ENCODE measurements around the gene EPC2.

The EPC2 gene

DNA sequence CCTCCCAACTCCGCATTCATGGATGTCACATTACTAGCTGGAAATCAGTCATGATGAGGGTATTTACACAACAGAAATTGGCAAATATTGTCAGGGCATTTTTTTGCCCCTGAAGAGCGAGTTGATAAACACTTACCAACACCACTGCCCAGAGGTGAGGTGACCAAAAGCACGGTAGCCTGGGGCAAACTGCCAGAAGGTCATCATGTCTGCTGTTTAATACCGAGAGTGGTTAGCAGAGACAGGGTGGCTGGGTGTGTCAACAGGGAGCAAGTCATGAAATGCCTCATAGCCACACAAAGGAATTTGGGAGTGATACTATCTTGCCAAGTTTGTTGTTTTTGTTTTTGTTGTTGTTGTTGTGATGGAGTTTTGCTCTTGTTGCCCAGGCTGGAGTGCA lies 37.0 kb upstream of the EPC2 start:
- Histone ChIP-seq H3K9ac (ENCODE audit: low read length) (no peak overlapping the region), H3K9me3 (replicated peaks; ENCODE audit: insufficient read depth, low read length) (no peaks in the 10 kb centered on the region), H4K20me1 (ENCODE audit: insufficient read depth, low read length) (no peaks in the 10 kb centered on the region), H3K4me3 (ENCODE audit: low read length) (no peak overlapping the region), H3K27me3 (replicated peaks; ENCODE audit: insufficient read depth, low read length) (no peaks in the 10 kb centered on the region), H3F3A (ENCODE audit: insufficient read depth, low read length) (no peaks in the 10 kb centered on the region), H3K79me2 (ENCODE audit: low read length) (no peaks in the 10 kb centered on the region), H3K36me3 (replicated peaks; ENCODE audit: insufficient read depth, low read length) (no peaks in the 10 kb centered on the region), H2AFZ (ENCODE audit: low read length) (no peak overlapping the region), H3K27ac (ENCODE audit: low read length) (no peak overlapping the region), H3K9me2 (replicated peaks; ENCODE audit: insufficient read depth, low read length) (no peaks in the 10 kb centered on the region), H3K4me1 (ENCODE audit: low read length) (no peaks in the 10 kb centered on the region), H3K4me2 (ENCODE audit: low read depth, low read length) (no peak overlapping the region)
- TF ChIP-seq EZH2phosphoT487 (IDR thresholded peaks at IDR 0.05; ENCODE audit: low read length), result no peak
- TF ChIP-seq, protein P1, sequence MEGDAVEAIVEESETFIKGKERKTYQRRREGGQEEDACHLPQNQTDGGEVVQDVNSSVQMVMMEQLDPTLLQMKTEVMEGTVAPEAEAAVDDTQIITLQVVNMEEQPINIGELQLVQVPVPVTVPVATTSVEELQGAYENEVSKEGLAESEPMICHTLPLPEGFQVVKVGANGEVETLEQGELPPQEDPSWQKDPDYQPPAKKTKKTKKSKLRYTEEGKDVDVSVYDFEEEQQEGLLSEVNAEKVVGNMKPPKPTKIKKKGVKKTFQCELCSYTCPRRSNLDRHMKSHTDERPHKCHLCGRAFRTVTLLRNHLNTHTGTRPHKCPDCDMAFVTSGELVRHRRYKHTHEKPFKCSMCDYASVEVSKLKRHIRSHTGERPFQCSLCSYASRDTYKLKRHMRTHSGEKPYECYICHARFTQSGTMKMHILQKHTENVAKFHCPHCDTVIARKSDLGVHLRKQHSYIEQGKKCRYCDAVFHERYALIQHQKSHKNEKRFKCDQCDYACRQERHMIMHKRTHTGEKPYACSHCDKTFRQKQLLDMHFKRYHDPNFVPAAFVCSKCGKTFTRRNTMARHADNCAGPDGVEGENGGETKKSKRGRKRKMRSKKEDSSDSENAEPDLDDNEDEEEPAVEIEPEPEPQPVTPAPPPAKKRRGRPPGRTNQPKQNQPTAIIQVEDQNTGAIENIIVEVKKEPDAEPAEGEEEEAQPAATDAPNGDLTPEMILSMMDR (IDR thresholded peaks at IDR 0.05; ENCODE audit: low read length), result no peak
- no peak for TF ChIP-seq EZH2 (optimal IDR thresholded peaks at IDR 0.05; ENCODE audit: low read depth, low read length)
- no peak for DNase-seq

DNA sequence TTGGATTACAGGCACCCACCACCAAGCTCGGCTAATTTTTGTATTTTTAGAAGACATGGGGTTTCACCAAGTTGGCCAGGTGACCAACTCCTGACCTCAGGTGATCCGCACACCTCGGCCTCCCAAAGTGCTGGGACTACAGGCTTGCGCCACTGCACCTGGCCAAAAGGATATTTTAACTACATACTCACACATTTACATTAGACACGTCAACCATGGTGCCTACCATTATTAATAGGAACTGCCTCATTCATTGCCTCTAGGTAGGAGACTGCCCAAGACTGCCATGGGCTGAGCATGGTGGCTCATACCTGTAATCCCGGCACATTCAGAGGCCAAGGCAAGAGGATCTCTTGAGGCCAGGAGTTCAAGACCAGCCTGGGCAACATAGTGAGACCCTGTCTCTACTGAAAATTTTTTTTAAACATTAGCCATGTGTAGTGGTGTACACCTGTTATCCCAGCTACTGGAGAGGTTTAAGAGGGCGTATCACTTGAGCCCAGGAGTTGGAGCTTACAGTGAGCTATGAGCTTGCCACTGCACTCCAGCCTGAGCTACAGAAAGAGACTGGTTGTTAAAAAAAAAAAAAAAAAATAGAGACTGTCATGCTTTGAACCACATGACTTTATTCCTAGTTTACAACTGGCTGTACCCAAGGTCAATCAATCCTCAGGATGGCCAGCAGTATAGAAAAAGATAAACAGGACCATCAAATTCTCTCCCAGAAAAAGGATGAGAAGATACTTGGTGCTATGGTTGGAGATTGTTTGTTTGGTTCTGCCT lies 31.1 kb upstream of the EPC2 start:
- no peak overlapping the region for H3K27ac ChIP-seq (ENCODE audit: low read length)
- H4K20me1 ChIP-seq (ENCODE audit: insufficient read depth, low read length), result no peaks in the 10 kb centered on the region
- DNase-seq, result no peak
- no peak overlapping the region for H3K9ac ChIP-seq (ENCODE audit: low read length)
- H3K36me3 ChIP-seq (replicated peaks; ENCODE audit: insufficient read depth, low read length), result no peaks in the 10 kb centered on the region
- H3F3A ChIP-seq (ENCODE audit: insufficient read depth, low read length), result no peaks in the 10 kb centered on the region
- peak overlapping the region; percentile 46 for H3K4me2 ChIP-seq (ENCODE audit: low read depth, low read length)
- H3K27me3 ChIP-seq (replicated peaks; ENCODE audit: insufficient read depth, low read length), result no peaks in the 10 kb centered on the region
- TF ChIP-seq EZH2phosphoT487 (IDR thresholded peaks at IDR 0.05; ENCODE audit: low read length), result no peak
- TF ChIP-seq EZH2 (optimal IDR thresholded peaks at IDR 0.05; ENCODE audit: low read depth, low read length), result no peak
- TF ChIP-seq, protein P1 (IDR thresholded peaks at IDR 0.05; ENCODE audit: low read length), result no peak
- no peak overlapping the region for H3K4me3 ChIP-seq (ENCODE audit: low read length)
- peak overlapping the region; percentile 89 for H2AFZ ChIP-seq (ENCODE audit: low read length)
- no peaks in the 10 kb centered on the region for H3K9me3 ChIP-seq (replicated peaks; ENCODE audit: insufficient read depth, low read length)
- peaks cover 19% of the 10 kb centered on the region for H3K4me1 ChIP-seq (ENCODE audit: low read length)
- H3K9me2 ChIP-seq (replicated peaks; ENCODE audit: insufficient read depth, low read length), result no peaks in the 10 kb centered on the region
- no peaks in the 10 kb centered on the region for H3K79me2 ChIP-seq (ENCODE audit: low read length)

DNA sequence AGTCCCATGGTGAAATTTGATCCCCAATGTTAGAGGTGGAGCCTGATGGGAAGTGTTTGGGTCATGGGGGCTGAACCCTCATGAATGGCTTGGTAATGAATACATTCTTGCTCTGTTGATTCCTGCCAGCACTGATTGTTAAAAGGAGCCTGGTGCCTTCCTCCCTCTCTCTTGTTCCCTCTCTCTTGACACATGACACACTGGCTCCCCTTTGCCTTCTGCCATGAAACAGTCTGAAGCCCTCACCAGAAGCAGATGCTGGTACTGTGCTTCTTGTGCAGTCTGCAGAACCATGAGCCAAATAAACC lies 30.6 kb upstream of the EPC2 start:
- Histone ChIP-seq H3K9me2 (replicated peaks; ENCODE audit: insufficient read depth, low read length) (no peaks in the 10 kb centered on the region), H3K4me3 (ENCODE audit: low read length) (no peak overlapping the region), H3K9me3 (replicated peaks; ENCODE audit: insufficient read depth, low read length) (no peaks in the 10 kb centered on the region), H3K27ac (ENCODE audit: low read length) (peak overlapping the region; percentile 70; the same call in 1 of the 2 replicates), H3K9ac (ENCODE audit: low read length) (no peak overlapping the region; the same call in 1 of the 2 replicates), H3K36me3 (replicated peaks; ENCODE audit: insufficient read depth, low read length) (no peaks in the 10 kb centered on the region), H2AFZ (ENCODE audit: low read length) (peak overlapping the region; percentile 89), H3F3A (ENCODE audit: insufficient read depth, low read length) (no peaks in the 10 kb centered on the region), H3K27me3 (replicated peaks; ENCODE audit: insufficient read depth, low read length) (no peaks in the 10 kb centered on the region), H3K79me2 (ENCODE audit: low read length) (no peaks in the 10 kb centered on the region), H3K4me2 (ENCODE audit: low read depth, low read length) (peak overlapping the region; percentile 46), H3K4me1 (ENCODE audit: low read length) (peaks cover 19% of the 10 kb centered on the region), H4K20me1 (ENCODE audit: insufficient read depth, low read length) (no peaks in the 10 kb centered on the region)
- DNase-seq, result no peak
- TF ChIP-seq EZH2phosphoT487 (IDR thresholded peaks at IDR 0.05; ENCODE audit: low read length), result no peak
- TF ChIP-seq EZH2 (optimal IDR thresholded peaks at IDR 0.05; ENCODE audit: low read depth, low read length), result no peak
- TF ChIP-seq, protein P1 (IDR thresholded peaks at IDR 0.05; ENCODE audit: low read length), result no peak

Data from MM.1S (cell line).